B cell (primary cell): ENCODE data around the gene ANTXRL.

Source experiments
- CTCF ChIP-seq: fragments of 200-600 bp; IDR thresholded peaks from one replicate; pipeline ENCODE4 v1.8.0; 2022; ENCODE audit warnings: antibody characterized with exemption, mild to moderate bottlenecking
- EZH2 ChIP-seq: IDR thresholded peaks from 2 replicates; pipeline ENCODE4 v1.6.1; 2012; ENCODE audit warnings: borderline replicate concordance, low read depth, mild to moderate bottlenecking, moderate library complexity, low read length; ENCODE audit not compliant: insufficient read depth, poor library complexity, severe bottlenecking

GRCh38 chr10:46297406-46298204 lies 10.8 kb downstream of the ANTXRL start:
- TF ChIP-seq CTCF = no peak
- TF ChIP-seq EZH2 = no peak
